ENCODE data around the gene XRN2. TPM values are rescaled to one million over a fixed set of nuclear protein-coding genes. Genes with fewer than 3 reads are reported as not detected.
A peak's percentile ranks its signal among the peaks of the same experiment; 100 is the strongest.

Gene XRN2
- polyA plus RNA-seq, 3 donors = 53.1 to 111 (median 101) TPM

DNA sequence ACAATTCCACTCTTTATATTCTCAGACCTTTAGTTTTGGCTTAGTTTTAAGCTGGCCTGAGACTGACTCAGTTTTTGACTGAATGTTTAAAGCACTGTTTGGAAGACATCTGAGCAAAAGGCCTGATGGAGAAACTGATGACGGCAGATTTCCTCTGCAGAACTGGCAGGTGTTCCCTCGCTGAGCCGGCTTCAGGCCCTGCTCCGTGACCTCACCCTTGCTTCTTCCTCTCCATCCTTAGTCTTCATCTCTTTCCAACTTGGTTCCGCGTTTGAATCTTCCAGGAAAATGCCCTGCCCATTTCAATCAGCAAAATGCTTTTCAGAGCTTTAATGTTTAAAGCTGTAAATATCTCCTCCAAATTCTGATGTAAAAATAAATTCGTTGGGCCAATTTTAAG is 87.6 kb downstream of the XRN2 start:
- peak overlapping the region in 1 of 2 donors; percentile 80 for H3K4me3 Mint-ChIP-seq
- no peak overlapping the region for H3K4me3 ChIP-seq (replicated peaks in 1 of 3; ENCODE audit: low read depth in 2 of 3, low read length in 3 of 3)
- no peak for DNase-seq
- no peak overlapping the region for H2AFZ ChIP-seq (ENCODE audit: insufficient read depth, low read depth, low read length, poor library complexity, severe bottlenecking)
- peaks cover 33% of the 10 kb centered on the region for H4K20me1 ChIP-seq (ENCODE audit: insufficient read depth, low read length)
- no peak overlapping the region for H3K9ac ChIP-seq (ENCODE audit: insufficient read depth, low read length, poor library complexity, severe bottlenecking)
- peaks cover 0 to 17% of the 10 kb centered on the region in 2 donors for H3K9me3 ChIP-seq (replicated peaks in 1 of 2; ENCODE audit: control insufficient read depth in 1 of 2, insufficient read depth in 1 of 2, low read length in 2 of 2)
- peaks cover 55 to 56% of the 10 kb centered on the region in 2 donors for H3K27me3 ChIP-seq (ENCODE audit: control insufficient read depth in 2 of 2, insufficient read depth in 2 of 2, low read length in 2 of 2)
- H3K4me1 Mint-ChIP-seq = peaks cover 23% of the 10 kb centered on the region
- peaks cover 51 to 53% of the 10 kb centered on the region in 2 donors for H3K36me3 Mint-ChIP-seq
- peaks cover 0 to 2% of the 10 kb centered on the region in 2 donors for H3K4me1 ChIP-seq (ENCODE audit: control insufficient read depth in 1 of 2, insufficient read depth in 2 of 2, low read length in 2 of 2)
- H3K27me3 Mint-ChIP-seq (ENCODE audit: low read depth in 3 of 3) = peaks cover 54 to 56% (median 55%) of the 10 kb centered on the region in 3 donors
- peaks cover 0 to 13% (median 4%) of the 10 kb centered on the region in 7 donors for H3K9me3 Mint-ChIP-seq
- no peak overlapping the region for H3K27ac Mint-ChIP-seq
- H3K27ac ChIP-seq (ENCODE audit: low read depth in 1 of 2, low read length in 2 of 2) = no peak overlapping the region
- intact Hi-C loops (cut with micrococcal nuclease) = loop anchor here in 1 of 2 donors (10.0 kb wide), 1 partner anchor 114 kb away; no protein-coding TSS in a partner anchor
- TF ChIP-seq, protein P1, sequence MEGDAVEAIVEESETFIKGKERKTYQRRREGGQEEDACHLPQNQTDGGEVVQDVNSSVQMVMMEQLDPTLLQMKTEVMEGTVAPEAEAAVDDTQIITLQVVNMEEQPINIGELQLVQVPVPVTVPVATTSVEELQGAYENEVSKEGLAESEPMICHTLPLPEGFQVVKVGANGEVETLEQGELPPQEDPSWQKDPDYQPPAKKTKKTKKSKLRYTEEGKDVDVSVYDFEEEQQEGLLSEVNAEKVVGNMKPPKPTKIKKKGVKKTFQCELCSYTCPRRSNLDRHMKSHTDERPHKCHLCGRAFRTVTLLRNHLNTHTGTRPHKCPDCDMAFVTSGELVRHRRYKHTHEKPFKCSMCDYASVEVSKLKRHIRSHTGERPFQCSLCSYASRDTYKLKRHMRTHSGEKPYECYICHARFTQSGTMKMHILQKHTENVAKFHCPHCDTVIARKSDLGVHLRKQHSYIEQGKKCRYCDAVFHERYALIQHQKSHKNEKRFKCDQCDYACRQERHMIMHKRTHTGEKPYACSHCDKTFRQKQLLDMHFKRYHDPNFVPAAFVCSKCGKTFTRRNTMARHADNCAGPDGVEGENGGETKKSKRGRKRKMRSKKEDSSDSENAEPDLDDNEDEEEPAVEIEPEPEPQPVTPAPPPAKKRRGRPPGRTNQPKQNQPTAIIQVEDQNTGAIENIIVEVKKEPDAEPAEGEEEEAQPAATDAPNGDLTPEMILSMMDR (IDR thresholded peaks at IDR 0.05) = no peak
- no peaks in the 10 kb centered on the region for H3K79me2 ChIP-seq (ENCODE audit: insufficient read depth, low read length)
- peaks cover 44 to 52% of the 10 kb centered on the region in 2 donors for H3K36me3 ChIP-seq (replicated peaks in 1 of 2; ENCODE audit: control insufficient read depth in 1 of 2, insufficient read depth in 2 of 2, low read length in 2 of 2)
- WGBS (ENCODE audit: insufficient coverage) = 93% methylated on average over 6 of the region's 7 CpGs
- no peak overlapping the region for H3K4me2 ChIP-seq (replicated peaks; ENCODE audit: extremely low read depth, low read length, poor library complexity, severe bottlenecking)

DNA sequence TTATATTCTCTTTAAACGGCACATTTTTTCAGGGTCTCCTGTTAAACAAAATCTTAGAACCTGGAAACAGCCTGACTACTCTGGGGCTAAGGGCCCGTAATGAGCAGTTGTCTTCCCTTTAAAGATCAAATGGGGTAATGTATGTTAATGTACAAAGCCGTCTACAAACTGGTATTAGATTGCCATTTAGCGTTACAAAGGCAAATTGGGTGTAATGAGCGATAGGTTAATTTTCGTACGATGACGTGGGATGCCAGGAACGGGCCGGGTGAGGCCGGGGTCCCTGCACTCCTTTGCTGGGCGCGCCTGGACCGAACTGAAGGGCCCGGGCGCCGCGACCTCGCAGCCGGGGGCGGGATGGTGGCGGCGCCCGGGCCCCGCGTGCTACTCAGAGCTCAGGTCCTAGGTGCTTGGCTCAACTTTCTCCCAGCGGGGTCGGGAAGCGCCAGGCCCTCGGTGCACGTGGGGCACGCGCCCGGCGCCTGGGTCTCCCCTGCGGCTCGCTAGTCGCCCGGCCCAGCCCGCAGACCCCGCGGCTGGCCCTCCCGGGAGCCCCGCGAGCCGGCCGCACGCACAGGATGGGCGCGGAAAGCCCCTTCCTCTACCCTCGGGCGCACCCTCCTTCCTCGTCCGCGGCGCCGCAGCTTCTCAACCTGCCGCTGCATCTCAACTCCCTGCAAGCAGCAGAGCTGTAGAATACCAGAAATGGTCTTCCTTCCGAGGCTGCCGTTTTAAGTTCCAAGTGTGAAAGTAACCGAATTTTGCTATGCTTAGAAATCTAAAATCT is 88.2 kb downstream of the XRN2 start:
- Mint-ChIP-seq H3K4me3 (peak overlapping the region in 1 of 2 donors; percentile 83), H3K36me3 (peaks cover 47 to 48% of the 10 kb centered on the region in 2 donors), H3K27ac (no peak overlapping the region), H3K27me3 (ENCODE audit: low read depth in 3 of 3) (peaks cover 57 to 59% (median 59%) of the 10 kb centered on the region in 3 donors), H3K9me3 (peaks cover 0 to 13% (median 4%) of the 10 kb centered on the region in 7 donors), H3K4me1 (peaks cover 25% of the 10 kb centered on the region)
- WGBS (ENCODE audit: insufficient coverage) = 19% methylated on average over 59 of the region's 61 CpGs
- Histone ChIP-seq H3K9me3 (replicated peaks in 1 of 2; ENCODE audit: control insufficient read depth in 1 of 2, insufficient read depth in 1 of 2, low read length in 2 of 2) (peaks cover 0 to 17% of the 10 kb centered on the region in 2 donors), H4K20me1 (ENCODE audit: insufficient read depth, low read length) (peaks cover 29% of the 10 kb centered on the region), H3K79me2 (ENCODE audit: insufficient read depth, low read length) (no peaks in the 10 kb centered on the region), H3K9ac (ENCODE audit: insufficient read depth, low read length, poor library complexity, severe bottlenecking) (no peak overlapping the region), H3K4me2 (replicated peaks; ENCODE audit: extremely low read depth, low read length, poor library complexity, severe bottlenecking) (no peak overlapping the region), H3K27me3 (ENCODE audit: control insufficient read depth in 2 of 2, insufficient read depth in 2 of 2, low read length in 2 of 2) (peaks cover 57 to 58% of the 10 kb centered on the region in 2 donors), H2AFZ (ENCODE audit: insufficient read depth, low read depth, low read length, poor library complexity, severe bottlenecking) (no peak overlapping the region), H3K36me3 (replicated peaks in 1 of 2; ENCODE audit: control insufficient read depth in 1 of 2, insufficient read depth in 2 of 2, low read length in 2 of 2) (peaks cover 38 to 46% of the 10 kb centered on the region in 2 donors), H3K4me3 (replicated peaks in 1 of 3; ENCODE audit: low read depth in 2 of 3, low read length in 3 of 3) (no peak overlapping the region), H3K27ac (ENCODE audit: low read depth in 1 of 2, low read length in 2 of 2) (no peak overlapping the region), H3K4me1 (ENCODE audit: control insufficient read depth in 1 of 2, insufficient read depth in 2 of 2, low read length in 2 of 2) (peaks cover 0 to 8% of the 10 kb centered on the region in 2 donors)
- TF ChIP-seq, protein P1 (IDR thresholded peaks at IDR 0.05) = no peak
- intact Hi-C loops (cut with micrococcal nuclease) = loop anchor here in 1 of 2 donors (10.0 kb wide), 1 partner anchor 113 kb away; no protein-coding TSS in a partner anchor
- peak in 1 of 3 donors; percentile 24 for DNase-seq

All from CD14-positive monocyte (primary cell).